OCI-LY7 (cell line): ENCODE results near the gene ABCD3.

ENCODE experiments used
- EZH2phosphoT487 ChIP-seq: fragments of 200-600 bp; sonication (generic); IDR thresholded peaks from 2 replicates; pipeline ENCODE4 v1.6.1; 2018; ENCODE audit warnings: low read depth, borderline replicate concordance, mild to moderate bottlenecking, mixed run types, antibody characterized with exemption, low read length, moderate library complexity, mixed read lengths
- TF ChIP-seq, protein P1 (sequence below): fragments of 200-600 bp; sonication (generic); conservative IDR thresholded peaks from 2 replicates; pipeline ENCODE4 v1.5.1; 2014; ENCODE audit warnings: mild to moderate bottlenecking, antibody characterized with exemption, low read length, moderate library complexity, mixed read lengths

DNA sequence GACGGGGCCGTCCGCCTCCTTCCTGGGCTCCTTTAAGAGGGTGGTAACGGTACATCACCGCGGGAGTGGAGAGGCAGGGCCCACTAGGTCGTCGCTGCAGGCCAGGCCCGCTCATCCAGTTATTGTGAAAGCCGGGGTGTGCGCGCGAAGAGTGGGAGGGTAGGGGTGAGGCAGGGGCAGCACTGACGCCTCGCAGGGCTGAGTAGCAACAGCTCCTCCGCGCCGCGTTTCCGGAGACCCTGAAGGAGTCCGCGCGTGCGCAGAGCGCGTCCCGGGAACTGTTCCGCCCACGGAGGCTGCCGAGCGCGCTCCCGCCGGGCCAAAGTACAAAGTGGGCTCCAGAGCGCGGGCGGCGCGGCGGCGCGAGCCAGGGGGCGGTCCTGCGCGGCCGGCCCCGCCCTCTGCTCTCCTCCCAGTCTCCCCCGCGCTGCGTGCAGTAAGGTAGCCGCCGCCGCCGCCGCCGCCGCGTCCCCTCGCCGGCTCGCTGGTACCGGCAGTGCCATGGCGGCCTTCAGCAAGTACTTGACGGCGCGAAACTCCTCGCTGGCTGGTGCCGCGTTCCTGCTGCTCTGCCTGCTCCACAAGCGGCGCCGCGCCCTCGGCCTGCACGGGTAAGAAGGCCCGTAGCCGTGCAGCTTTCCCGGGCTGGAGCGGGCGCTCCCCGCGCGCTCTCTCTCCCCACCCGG lies at the start of gene ABCD3:
- TF ChIP-seq, protein P1, sequence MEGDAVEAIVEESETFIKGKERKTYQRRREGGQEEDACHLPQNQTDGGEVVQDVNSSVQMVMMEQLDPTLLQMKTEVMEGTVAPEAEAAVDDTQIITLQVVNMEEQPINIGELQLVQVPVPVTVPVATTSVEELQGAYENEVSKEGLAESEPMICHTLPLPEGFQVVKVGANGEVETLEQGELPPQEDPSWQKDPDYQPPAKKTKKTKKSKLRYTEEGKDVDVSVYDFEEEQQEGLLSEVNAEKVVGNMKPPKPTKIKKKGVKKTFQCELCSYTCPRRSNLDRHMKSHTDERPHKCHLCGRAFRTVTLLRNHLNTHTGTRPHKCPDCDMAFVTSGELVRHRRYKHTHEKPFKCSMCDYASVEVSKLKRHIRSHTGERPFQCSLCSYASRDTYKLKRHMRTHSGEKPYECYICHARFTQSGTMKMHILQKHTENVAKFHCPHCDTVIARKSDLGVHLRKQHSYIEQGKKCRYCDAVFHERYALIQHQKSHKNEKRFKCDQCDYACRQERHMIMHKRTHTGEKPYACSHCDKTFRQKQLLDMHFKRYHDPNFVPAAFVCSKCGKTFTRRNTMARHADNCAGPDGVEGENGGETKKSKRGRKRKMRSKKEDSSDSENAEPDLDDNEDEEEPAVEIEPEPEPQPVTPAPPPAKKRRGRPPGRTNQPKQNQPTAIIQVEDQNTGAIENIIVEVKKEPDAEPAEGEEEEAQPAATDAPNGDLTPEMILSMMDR: no peak
- no peak for TF ChIP-seq EZH2phosphoT487
